Kidney epithelial cell (primary cell): ENCODE measurements around the gene ATP6V0D1. TPM values are rescaled to one million over a fixed set of nuclear protein-coding genes. Genes with fewer than 3 reads are reported as not detected.

Source experiments
- DNase-seq: peaks from one replicate; pipeline ENCODE4 v3.0.0-alpha.2; 2010; ENCODE audit warnings: low read depth
- H3K27me3 ChIP-seq: 2 replicates; pipeline ENCODE4 v1.6.0; 2011; ENCODE audit warnings: low read length; ENCODE audit not compliant: control insufficient read depth, insufficient read depth
- H3K36me3 ChIP-seq: 2 replicates; pipeline ENCODE4 v1.5.1; 2011; ENCODE audit warnings: low read length; ENCODE audit not compliant: control insufficient read depth, insufficient read depth
- H3K4me3 ChIP-seq: 2 replicates; pipeline ENCODE4 v1.5.1; 2011; ENCODE audit warnings: low read depth, mild to moderate bottlenecking, control low read depth, low read length
- CTCF ChIP-seq: IDR thresholded peaks from 2 replicates; pipeline ENCODE4 v1.5.1; 2011; ENCODE audit warnings: mild to moderate bottlenecking, moderate library complexity, low read length, control low read depth, inconsistent platforms; ENCODE audit not compliant: insufficient read depth, poor library complexity, severe bottlenecking
- total RNA-seq: library from RNA; depleted of rRNA; stranded (reverse); fragments of >200 nt; gene quantifications from 2 replicates; pipeline ENCODE4 v1.2.3, GENCODE V29; 2015

Gene ATP6V0D1
- total RNA-seq, 1 donor from 2014 or later = 157 TPM

DNA sequence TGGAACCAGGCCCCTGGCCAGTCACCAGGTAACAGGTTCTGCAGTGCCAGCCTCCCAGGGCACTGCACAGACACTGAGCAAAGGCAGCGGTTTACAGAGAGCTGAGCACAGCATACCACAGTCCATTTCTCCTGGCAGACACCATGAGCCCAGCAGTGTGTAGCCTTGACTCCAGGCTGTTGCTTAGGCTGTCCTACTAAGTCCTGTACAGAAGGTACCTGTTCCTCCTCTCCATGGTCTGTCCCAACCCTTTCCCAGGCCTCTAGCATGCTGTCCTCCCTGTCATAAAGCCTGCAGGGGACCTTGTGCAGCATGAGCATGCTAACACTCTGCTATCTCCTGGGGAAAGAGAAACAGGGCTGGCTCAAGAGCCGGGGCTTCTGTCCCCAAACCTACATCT, 20.0 kb downstream of the ATP6V0D1 start:
- no peaks in the 10 kb centered on the region for H3K27me3 ChIP-seq
- no peak for DNase-seq
- no peak overlapping the region for H3K4me3 ChIP-seq
- no peaks in the 10 kb centered on the region for H3K36me3 ChIP-seq
- no peak for TF ChIP-seq CTCF

- Histone ChIP-seq H3K36me3 (no peaks in the 10 kb centered on the region), H3K27me3 (no peaks in the 10 kb centered on the region), H3K4me3 (no peak overlapping the region)
- DNase-seq = no peak
- no peak for TF ChIP-seq CTCF
Observed at GRCh38 chr16:67460168-67460567, 20.8 kb downstream of the ATP6V0D1 start.

DNA sequence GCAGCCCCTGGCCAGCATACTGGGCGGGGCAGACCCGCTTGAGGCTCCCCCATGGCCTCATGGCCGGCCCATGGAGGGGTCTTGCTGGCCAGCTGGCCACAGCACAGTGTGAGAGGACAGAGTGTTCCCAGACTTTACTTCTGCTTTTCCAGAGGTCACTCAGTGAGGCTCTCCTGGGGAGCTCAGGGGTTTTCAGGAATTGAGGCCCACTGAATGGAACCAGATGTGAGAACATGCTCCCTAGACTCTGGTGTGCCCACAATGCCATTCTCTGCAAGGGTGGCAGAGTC, 21.2 kb downstream of the ATP6V0D1 start:
- no peaks in the 10 kb centered on the region for H3K27me3 ChIP-seq
- H3K4me3 ChIP-seq = no peak overlapping the region
- TF ChIP-seq CTCF = no peak
- no peak for DNase-seq
- H3K36me3 ChIP-seq = no peaks in the 10 kb centered on the region

GRCh38 chr16:67459066-67459860, 21.7 kb downstream of the ATP6V0D1 start:
- Histone ChIP-seq H3K4me3 (no peak overlapping the region), H3K27me3 (no peaks in the 10 kb centered on the region), H3K36me3 (no peaks in the 10 kb centered on the region)
- TF ChIP-seq CTCF = no peak
- no peak for DNase-seq

DNA sequence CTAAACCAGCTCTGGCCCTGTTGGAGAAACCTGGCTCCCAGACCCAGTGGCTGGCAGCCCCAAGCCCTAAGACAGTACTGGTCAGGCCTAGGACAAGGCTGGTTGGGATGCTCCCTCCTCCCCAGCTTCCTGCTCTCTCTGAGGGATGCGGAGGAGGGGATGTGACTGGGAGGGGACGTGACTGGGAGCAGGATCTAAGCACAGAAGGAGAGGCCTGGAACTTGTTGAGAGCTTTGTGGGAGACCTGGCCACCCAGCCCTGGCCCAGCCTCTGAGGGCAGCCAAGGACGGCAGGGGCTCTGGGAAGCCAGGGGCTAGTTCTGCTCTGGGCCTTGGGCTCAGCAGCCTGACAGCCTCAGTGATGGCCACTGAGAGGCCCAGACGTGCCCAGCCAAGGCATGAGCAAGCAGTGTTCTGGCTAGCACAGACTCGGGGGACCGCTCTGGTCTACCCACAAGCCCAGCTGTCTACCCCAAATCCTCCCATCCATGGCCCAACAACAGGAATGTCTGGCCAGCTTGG, 22.8 kb downstream of the ATP6V0D1 start:
- peaks cover under 1% of the 10 kb centered on the region for H3K36me3 ChIP-seq
- DNase-seq = no peak
- TF ChIP-seq CTCF = no peak
- H3K27me3 ChIP-seq = no peaks in the 10 kb centered on the region
- no peak overlapping the region for H3K4me3 ChIP-seq

GRCh38 chr16:67457611-67458010, 23.3 kb downstream of the ATP6V0D1 start:
- Histone ChIP-seq H3K36me3 (peaks cover 3% of the 10 kb centered on the region), H3K4me3 (no peak overlapping the region), H3K27me3 (no peaks in the 10 kb centered on the region)
- TF ChIP-seq CTCF = no peak
- no peak for DNase-seq
